Measurements from ENCODE around the gene WNT5B. TPM values are rescaled to one million over a fixed set of nuclear protein-coding genes. Genes with fewer than 3 reads are reported as not detected.
A peak's percentile ranks its signal among the peaks of the same experiment; 100 is the strongest.

WNT5B gene
- total and polyA plus RNA-seq, 4 donors = 0.59 to 2.4 (median 0.97) TPM

- no peaks in the 10 kb centered on the region for H3K9me3 ChIP-seq (ENCODE audit: control insufficient read depth in 4 of 4, low read length in 3 of 4)
- TF ChIP-seq YY1 (IDR thresholded peaks at IDR 0.05) (peak; percentile 66), RXRA (IDR thresholded peaks at IDR 0.05) (peak; percentile 47 to 57), REST (IDR thresholded peaks at IDR 0.05) (peak; percentile 94), FOXA1 (IDR thresholded peaks at IDR 0.05) (no peak), HNF4G (IDR thresholded peaks at IDR 0.05) (no peak), SP1 (IDR thresholded peaks at IDR 0.05) (peak; percentile 82), RAD21 (IDR thresholded peaks at IDR 0.05) (peak in 1 of 2 donors; percentile 54), EGR1 (IDR thresholded peaks at IDR 0.05; ENCODE audit: low read depth in 2 of 2) (peak; percentile 95 to 96), TAF1 (conservative IDR thresholded peaks at IDR 0.05) (no peak)
- TF ChIP-seq, protein P1, sequence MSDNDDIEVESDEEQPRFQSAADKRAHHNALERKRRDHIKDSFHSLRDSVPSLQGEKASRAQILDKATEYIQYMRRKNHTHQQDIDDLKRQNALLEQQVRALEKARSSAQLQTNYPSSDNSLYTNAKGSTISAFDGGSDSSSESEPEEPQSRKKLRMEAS (IDR thresholded peaks at IDR 0.05) = peak; percentile 99
- TF ChIP-seq, protein P2, sequence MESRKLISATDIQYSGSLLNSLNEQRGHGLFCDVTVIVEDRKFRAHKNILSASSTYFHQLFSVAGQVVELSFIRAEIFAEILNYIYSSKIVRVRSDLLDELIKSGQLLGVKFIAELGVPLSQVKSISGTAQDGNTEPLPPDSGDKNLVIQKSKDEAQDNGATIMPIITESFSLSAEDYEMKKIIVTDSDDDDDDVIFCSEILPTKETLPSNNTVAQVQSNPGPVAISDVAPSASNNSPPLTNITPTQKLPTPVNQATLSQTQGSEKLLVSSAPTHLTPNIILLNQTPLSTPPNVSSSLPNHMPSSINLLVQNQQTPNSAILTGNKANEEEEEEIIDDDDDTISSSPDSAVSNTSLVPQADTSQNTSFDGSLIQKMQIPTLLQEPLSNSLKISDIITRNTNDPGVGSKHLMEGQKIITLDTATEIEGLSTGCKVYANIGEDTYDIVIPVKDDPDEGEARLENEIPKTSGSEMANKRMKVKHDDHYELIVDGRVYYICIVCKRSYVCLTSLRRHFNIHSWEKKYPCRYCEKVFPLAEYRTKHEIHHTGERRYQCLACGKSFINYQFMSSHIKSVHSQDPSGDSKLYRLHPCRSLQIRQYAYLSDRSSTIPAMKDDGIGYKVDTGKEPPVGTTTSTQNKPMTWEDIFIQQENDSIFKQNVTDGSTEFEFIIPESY (IDR thresholded peaks at IDR 0.05) = peak; percentile 21
- H3K27me3 ChIP-seq (ENCODE audit: control insufficient read depth in 4 of 4, insufficient read depth in 4 of 4, low read length in 3 of 4) = no peaks in the 10 kb centered on the region
- no peaks in the 10 kb centered on the region for H3K36me3 ChIP-seq (ENCODE audit: control insufficient read depth in 4 of 4, insufficient read depth in 3 of 4, low read depth in 1 of 4, low read length in 3 of 4)
- peaks cover 4 to 21% (median 6%) of the 10 kb centered on the region in 4 donors for H3K4me1 ChIP-seq (ENCODE audit: control insufficient read depth in 4 of 4, insufficient read depth in 4 of 4, low read length in 3 of 4)
- peak overlapping the region; percentile 92 to 98 for H3K27ac ChIP-seq (ENCODE audit: low read depth in 1 of 2, low read length in 2 of 2)
- H3K9ac ChIP-seq (ENCODE audit: low read depth in 1 of 2, low read length in 2 of 2) = peak overlapping the region; percentile 44 to 63
- H3K4me3 ChIP-seq (ENCODE audit: low read depth in 1 of 3, low read length in 3 of 3) = peak overlapping the region; percentile 11 to 50 (median 37)
- DNase-seq (ENCODE audit: low spot score) = peak; percentile 84
- 5% methylated on average over 69 of the region's 69 CpGs for WGBS
Observed at GRCh38 chr12:1661553-1662335, 32.7 kb downstream of the WNT5B start.

DNA sequence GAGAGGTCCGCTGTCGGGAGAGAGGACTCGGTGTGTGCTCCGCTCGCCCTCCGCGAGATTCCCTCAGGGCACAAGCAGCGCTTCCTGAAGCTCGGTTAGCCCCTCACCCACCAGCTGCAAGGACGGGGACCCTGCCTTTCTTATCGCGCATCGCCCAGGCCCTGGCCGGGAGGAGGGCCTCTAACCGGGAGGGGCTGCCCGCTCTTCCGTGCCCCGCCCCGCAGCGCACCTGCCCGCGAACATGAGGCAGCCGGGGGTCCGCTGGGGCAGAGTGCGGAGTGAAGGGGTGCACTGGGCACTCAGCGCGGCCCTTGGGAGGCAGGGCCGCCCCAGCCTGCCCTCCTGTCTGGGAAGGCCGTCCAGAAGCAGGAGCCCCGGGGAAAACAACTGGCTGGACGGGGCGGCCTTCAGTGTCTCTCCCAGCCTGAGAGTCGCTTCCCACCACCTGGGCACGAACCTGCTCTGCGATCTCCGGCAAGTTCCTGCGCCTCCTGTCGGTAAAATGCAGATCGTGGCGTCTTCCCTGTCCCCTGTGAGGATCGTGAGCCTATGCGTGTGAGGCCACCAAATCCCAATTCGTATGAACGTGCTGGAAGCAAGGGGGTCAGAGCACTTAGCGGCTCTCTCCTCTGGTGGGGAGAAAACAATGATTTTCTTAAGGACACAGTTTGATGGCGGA lies 33.9 kb downstream of the WNT5B start:
- WGBS = 52% methylated on average over 46 of the region's 46 CpGs
- H3K4me3 ChIP-seq (ENCODE audit: low read depth in 1 of 3, low read length in 3 of 3) = no peak overlapping the region
- H3K36me3 ChIP-seq (ENCODE audit: control insufficient read depth in 4 of 4, insufficient read depth in 3 of 4, low read depth in 1 of 4, low read length in 3 of 4) = no peaks in the 10 kb centered on the region
- DNase-seq (ENCODE audit: low spot score) = peak; percentile 76
- no peaks in the 10 kb centered on the region for H3K9me3 ChIP-seq (ENCODE audit: control insufficient read depth in 4 of 4, low read length in 3 of 4)
- no peaks in the 10 kb centered on the region for H3K27me3 ChIP-seq (ENCODE audit: control insufficient read depth in 4 of 4, insufficient read depth in 4 of 4, low read length in 3 of 4)
- TF ChIP-seq, protein P1 (IDR thresholded peaks at IDR 0.05) = no peak
- peak; percentile 26 for TF ChIP-seq CTCF (IDR thresholded peaks at IDR 0.05; ENCODE audit: low read depth, low read length, missing input control)
- TF ChIP-seq FOXA2 (IDR thresholded peaks at IDR 0.05) = no peak
- peak; percentile 5 for TF ChIP-seq SP1 (IDR thresholded peaks at IDR 0.05)
- TF ChIP-seq YY1 (IDR thresholded peaks at IDR 0.05) = no peak
- peak in 1 of 2 donors; percentile 41 for TF ChIP-seq RXRA (IDR thresholded peaks at IDR 0.05)
- peak in 1 of 2 donors; percentile 75 for TF ChIP-seq RAD21 (IDR thresholded peaks at IDR 0.05)
- TF ChIP-seq HNF4A (conservative IDR thresholded peaks at IDR 0.05) = no peak
- TF ChIP-seq JUND (IDR thresholded peaks at IDR 0.05) = no peak
- no peak for TF ChIP-seq HNF4G (IDR thresholded peaks at IDR 0.05)
- peaks cover 6 to 26% (median 8%) of the 10 kb centered on the region in 4 donors for H3K4me1 ChIP-seq (ENCODE audit: control insufficient read depth in 4 of 4, insufficient read depth in 4 of 4, low read length in 3 of 4)
- no peak overlapping the region for H3K9ac ChIP-seq (ENCODE audit: low read depth in 1 of 2, low read length in 2 of 2)
- H3K27ac ChIP-seq (ENCODE audit: low read depth in 1 of 2, low read length in 2 of 2) = peak overlapping the region; percentile 86 to 91
